Measurements from ENCODE around the gene TAF1B.
A peak's percentile ranks its signal among the peaks of the same experiment; 100 is the strongest.

TAF1B gene

GRCh38 chr2:9946076-9946475 lies 102.8 kb downstream of the TAF1B start:
- no peak for DNase-seq

- DNase-seq = no peak
Observed at GRCh38 chr2:9946818-9947217, 103.5 kb downstream of the TAF1B start.

GRCh38 chr2:9948721-9949120 lies 105.4 kb downstream of the TAF1B start:
- DNase-seq = no peak

GRCh38 chr2:9949239-9949991 lies 106.1 kb downstream of the TAF1B start:
- DNase-seq = no peak

- DNase-seq = no peak
Observed at GRCh38 chr2:9949992-9950520, 106.8 kb downstream of the TAF1B start.

- peak; percentile 43 for DNase-seq
Observed at GRCh38 chr2:9950521-9951271, 107.4 kb downstream of the TAF1B start.

- no peak for DNase-seq
Observed at GRCh38 chr2:9951272-9951521, 107.9 kb downstream of the TAF1B start.

- peak; percentile 92 for DNase-seq
Observed at GRCh38 chr2:9951522-9952285, 108.4 kb downstream of the TAF1B start, which contains the start of gene GRHL1. Gene GRHL1, plus strand, starts transcription at chr2:9951693. Its CDS starts 141 bp downstream, at chr2:9951834.

- DNase-seq = no peak
Observed at GRCh38 chr2:9952286-9952737, 109.0 kb downstream of the TAF1B start.

GRCh38 chr2:9952856-9953503 lies 109.7 kb downstream of the TAF1B start:
- DNase-seq = no peak

- no peak for DNase-seq
Observed at GRCh38 chr2:9954136-9954535, 110.9 kb downstream of the TAF1B start.

- no peak for DNase-seq
Observed at GRCh38 chr2:9958057-9958456, 114.8 kb downstream of the TAF1B start.

- DNase-seq = no peak
Observed at GRCh38 chr2:9959262-9959661, 116.0 kb downstream of the TAF1B start.

GRCh38 chr2:9961013-9961412 lies 117.7 kb downstream of the TAF1B start:
- DNase-seq = no peak

- no peak for DNase-seq
Observed at GRCh38 chr2:9964334-9964980, 121.2 kb downstream of the TAF1B start.

- no peak for DNase-seq
Observed at GRCh38 chr2:9965119-9965822, 122.0 kb downstream of the TAF1B start.

- DNase-seq = no peak
Observed at GRCh38 chr2:9966491-9967022, 123.3 kb downstream of the TAF1B start.

GRCh38 chr2:9967053-9967775 lies 123.9 kb downstream of the TAF1B start:
- DNase-seq = peak; percentile 11

- no peak for DNase-seq
Observed at GRCh38 chr2:9968553-9969497, 125.6 kb downstream of the TAF1B start.

All from CD4-positive, alpha-beta T cell treated with Interferon gamma for 1 hour (primary cell).